ENCODE measurements around the gene C20orf96. TPM values are rescaled to one million over a fixed set of nuclear protein-coding genes. Genes with fewer than 3 reads are reported as not detected.
A peak's percentile ranks its signal among the peaks of the same experiment; 100 is the strongest.
"Not testable (repeated sequence)": the region's sequence is repeated elsewhere in the genome, so short reads cannot be mapped to it uniquely, and the experiment has no call there.

C20orf96 gene
- total RNA-seq, 1 experiment from 2014 or later = 0.08 TPM

GRCh38 chr20:237489-237888 lies 53.1 kb downstream of the C20orf96 start:
- no peak for DNase-seq (ENCODE audit: low spot score)

- DNase-seq (ENCODE audit: low spot score) = peak; percentile 7
Measured at GRCh38 chr20:235891-236290, 54.7 kb downstream of the C20orf96 start.

GRCh38 chr20:227439-228105 lies 63.0 kb downstream of the C20orf96 start:
- DNase-seq (ENCODE audit: low spot score) = no peak

GRCh38 chr20:226958-227357 lies 63.6 kb downstream of the C20orf96 start, which contains the start of gene DEFB129:
Gene DEFB129, plus strand, starts transcription at chr20:227258. Its CDS starts 31 bp downstream, at chr20:227289.
- DNase-seq (ENCODE audit: low spot score) = no peak

DNA sequence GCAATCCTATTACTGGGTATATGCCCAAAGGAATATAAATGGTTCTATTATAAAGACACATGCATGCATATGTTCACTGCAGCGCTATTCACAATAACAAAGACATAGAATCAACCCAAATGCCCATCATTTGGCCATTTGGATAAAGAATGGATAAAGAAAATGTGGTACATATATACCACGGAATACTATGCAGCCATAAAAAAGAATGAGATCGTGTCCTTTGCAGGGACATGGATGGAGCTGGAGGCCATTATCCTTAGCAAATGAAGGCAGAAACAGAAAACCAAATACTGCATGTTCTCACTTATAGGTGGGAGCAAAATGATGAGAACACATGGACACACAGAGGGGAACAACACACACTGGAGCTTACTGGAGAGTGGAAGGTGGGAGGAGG lies 64.7 kb downstream of the C20orf96 start:
- DNase-seq (ENCODE audit: low spot score) = not testable (repeated sequence)

DNA sequence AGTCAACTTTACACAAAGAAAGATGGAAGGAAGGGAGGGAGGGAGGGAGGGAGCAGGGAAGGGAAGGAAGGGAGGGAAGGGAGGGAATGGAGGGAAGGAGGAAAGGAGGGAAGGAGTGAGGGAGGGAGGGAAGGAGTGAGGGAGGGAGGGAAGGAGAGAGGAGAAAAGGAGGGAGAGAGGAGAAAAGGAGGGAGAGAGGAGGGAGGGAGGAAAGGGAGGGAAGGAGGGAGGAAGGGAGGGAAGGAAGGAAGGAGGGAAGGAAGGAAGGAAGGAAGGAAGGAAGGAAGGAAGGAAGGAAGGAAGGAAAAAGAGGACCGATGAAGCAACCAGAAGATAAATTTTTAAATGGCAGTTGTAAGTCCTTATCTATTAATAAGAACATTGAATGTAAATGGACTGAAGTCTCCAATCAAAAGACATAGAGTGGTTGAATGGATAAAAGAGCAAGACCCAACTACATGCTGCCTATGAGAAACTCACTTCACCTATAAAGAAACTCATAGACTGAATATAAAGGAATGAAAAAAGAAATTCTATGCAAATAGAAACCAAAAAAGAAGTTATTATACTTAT lies 69.2 kb downstream of the C20orf96 start:
- no peak for DNase-seq (ENCODE audit: low spot score)

Other genes with a start within 250 kb of the C20orf96 start
- not detected in 2 replicates for gene DEFB125, start 203.1 kb downstream of the C20orf96 start, total RNA-seq (2014; rRNA removed; shearing (Covaris generic))
- gene DEFB126, start 148.2 kb downstream of the C20orf96 start, total RNA-seq (2014; rRNA removed; shearing (Covaris generic)) = not detected in 2 replicates
- not detected in 2 replicates for gene DEFB127, start 133.3 kb downstream of the C20orf96 start, total RNA-seq (2014; rRNA removed; shearing (Covaris generic))
- not detected in 2 replicates for gene DEFB128, start 101.0 kb downstream of the C20orf96 start, total RNA-seq (2014; rRNA removed; shearing (Covaris generic))
- not detected in 2 replicates for gene DEFB129, start 63.5 kb downstream of the C20orf96 start, total RNA-seq (2014; rRNA removed; shearing (Covaris generic))
- not detected in 2 replicates for gene DEFB132, start 33.0 kb downstream of the C20orf96 start, total RNA-seq (2014; rRNA removed; shearing (Covaris generic))
- 15.5 and 16.8 TPM in 2 replicates for gene ZCCHC3, start 6.8 kb upstream of the C20orf96 start, total RNA-seq (2014; rRNA removed; shearing (Covaris generic))
- 2.7 and 3.9 TPM in 2 replicates for gene SOX12, start 34.8 kb upstream of the C20orf96 start, total RNA-seq (2014; rRNA removed; shearing (Covaris generic))
- 12.0 and 15.5 TPM in 2 replicates for gene NRSN2, start 56.4 kb upstream of the C20orf96 start, total RNA-seq (2014; rRNA removed; shearing (Covaris generic))
- gene TRIB3, start 90.0 kb upstream of the C20orf96 start, total RNA-seq (2014; rRNA removed; shearing (Covaris generic)) = 137 TPM in 2 replicates
- 208 and 221 TPM in 2 replicates for gene RBCK1, start 117.5 kb upstream of the C20orf96 start, total RNA-seq (2014; rRNA removed; shearing (Covaris generic))
- gene TBC1D20, start 171.8 kb upstream of the C20orf96 start, total RNA-seq (2014; rRNA removed; shearing (Covaris generic)) = 16.7 and 19.5 TPM in 2 replicates

All from HT-29 (cell line).